Activated T-helper 2 cell treated with anti-CD3 and anti-CD28 coated beads, Interferon-gamma antibody, Interleukin-2, Interleukin-4, amounts not matched to agents 10 μg/mL and 5 μg/mL and 100 μg/mL, durations not matched to agents 14 hours and 24 hours and 36 hours (primary cell): ENCODE results near the gene TM9SF4. TPM values are rescaled to one million over a fixed set of nuclear protein-coding genes. Genes with fewer than 3 reads are reported as not detected.
"Not testable (repeated sequence)": the region's sequence is repeated elsewhere in the genome, so short reads cannot be mapped to it uniquely, and the experiment has no call there.

Source experiments
- DNase-seq: peaks from one replicate; pipeline ENCODE4 v3.0.0; 2021; ENCODE audit warnings: low spot score
- H3K27ac Mint-ChIP-seq: one replicate; pipeline ENCODE4 v1.8.0; 2021; ENCODE audit warnings: mixed read lengths
- H3K27me3 Mint-ChIP-seq: one replicate; pipeline ENCODE4 v1.8.0; 2021; ENCODE audit warnings: low read depth, mixed read lengths
- H3K36me3 Mint-ChIP-seq: one replicate; pipeline ENCODE4 v1.8.0; 2021; ENCODE audit warnings: low read depth, mixed read lengths
- H3K4me1 Mint-ChIP-seq: one replicate; pipeline ENCODE4 v1.8.0; 2021; ENCODE audit warnings: low read depth, mixed read lengths
- H3K4me3 Mint-ChIP-seq: one replicate; pipeline ENCODE4 v1.8.0; 2021; ENCODE audit warnings: low read depth, mild to moderate bottlenecking, moderate library complexity, mixed read lengths
- H3K9me3 Mint-ChIP-seq: one replicate; pipeline ENCODE4 v1.8.0; 2021; ENCODE audit warnings: mixed read lengths
- intact Hi-C: fragments of 100-400 bp; cut with micrococcal nuclease; formaldehyde crosslinking; loops from one replicate; pipeline ENCODE4 v1.15.1; 2023
- total RNA-seq: library from RNA; stranded (reverse); gene quantifications from 2 replicates; pipeline ENCODE4 v1.2.3, GENCODE V29; 2022

The TM9SF4 gene
- total RNA-seq, 1 donor from 2014 or later, result 47.7 TPM

GRCh38 chr20:32158351-32158750 is 48.8 kb downstream of the TM9SF4 start:
- no peak overlapping the region for H3K27ac Mint-ChIP-seq
- intact Hi-C loops, result no loop called here

GRCh38 chr20:32158943-32159660 is 49.6 kb downstream of the TM9SF4 start:
- Mint-ChIP-seq H3K27ac (no peak overlapping the region), H3K36me3 (peaks cover 60% of the 10 kb centered on the region), H3K9me3 (no peaks in the 10 kb centered on the region), H3K4me1 (peaks cover 3% of the 10 kb centered on the region), H3K4me3 (no peak overlapping the region), H3K27me3 (no peaks in the 10 kb centered on the region)
- intact Hi-C loops, result no loop called here
- DNase-seq, result no peak

More at GRCh38 chr20:32158351-32158750, 48.8 kb downstream of the TM9SF4 start:
- Mint-ChIP-seq H3K4me1 (peaks cover 3% of the 10 kb centered on the region), H3K4me3 (no peak overlapping the region), H3K9me3 (no peaks in the 10 kb centered on the region), H3K36me3 (peaks cover 56% of the 10 kb centered on the region), H3K27me3 (no peaks in the 10 kb centered on the region)
- DNase-seq, result no peak

GRCh38 chr20:32159766-32160221 is 50.3 kb downstream of the TM9SF4 start:
- intact Hi-C loops, result no loop called here
- Mint-ChIP-seq H3K27me3 (no peaks in the 10 kb centered on the region), H3K9me3 (no peaks in the 10 kb centered on the region), H3K27ac (no peak overlapping the region), H3K4me1 (peaks cover 3% of the 10 kb centered on the region), H3K4me3 (no peak overlapping the region), H3K36me3 (peaks cover 65% of the 10 kb centered on the region)
- no peak for DNase-seq

- intact Hi-C loops, result no loop called here
- Mint-ChIP-seq H3K4me3 (no peak overlapping the region), H3K9me3 (no peaks in the 10 kb centered on the region), H3K27ac (no peak overlapping the region), H3K27me3 (no peaks in the 10 kb centered on the region), H3K4me1 (no peaks in the 10 kb centered on the region), H3K36me3 (peaks cover 64% of the 10 kb centered on the region)
- no peak for DNase-seq
These were observed 50.8 kb downstream of the TM9SF4 start for GRCh38 chr20:32160341-32160740.

- no peak overlapping the region for H3K4me3 Mint-ChIP-seq
- H3K27me3 Mint-ChIP-seq, result no peaks in the 10 kb centered on the region
- DNase-seq, result no peak
- no peaks in the 10 kb centered on the region for H3K9me3 Mint-ChIP-seq
- no peaks in the 10 kb centered on the region for H3K4me1 Mint-ChIP-seq
- H3K27ac Mint-ChIP-seq, result no peak overlapping the region
- intact Hi-C loops, result no loop called here
- H3K36me3 Mint-ChIP-seq, result peaks cover 70% of the 10 kb centered on the region
These were observed 52.8 kb downstream of the TM9SF4 start for GRCh38 chr20:32162351-32162750.

GRCh38 chr20:32163951-32164350 is 54.4 kb downstream of the TM9SF4 start:
- intact Hi-C loops, result no loop called here
- H3K27me3 Mint-ChIP-seq, result no peaks in the 10 kb centered on the region
- H3K9me3 Mint-ChIP-seq, result no peaks in the 10 kb centered on the region
- no peak for DNase-seq
- peaks cover 60% of the 10 kb centered on the region for H3K36me3 Mint-ChIP-seq
- H3K4me1 Mint-ChIP-seq, result no peaks in the 10 kb centered on the region
- H3K4me3 Mint-ChIP-seq, result no peak overlapping the region
- H3K27ac Mint-ChIP-seq, result no peak overlapping the region

GRCh38 chr20:32164984-32165735 is 55.6 kb downstream of the TM9SF4 start:
- H3K27ac Mint-ChIP-seq, result no peak overlapping the region

GRCh38 chr20:32165836-32166545 is 56.5 kb downstream of the TM9SF4 start:
- H3K4me3 Mint-ChIP-seq, result no peak overlapping the region
- H3K27me3 Mint-ChIP-seq, result no peaks in the 10 kb centered on the region
- intact Hi-C loops, result no loop called here
- H3K36me3 Mint-ChIP-seq, result peaks cover 46% of the 10 kb centered on the region
- H3K9me3 Mint-ChIP-seq, result no peaks in the 10 kb centered on the region
- no peak for DNase-seq
- no peaks in the 10 kb centered on the region for H3K4me1 Mint-ChIP-seq
- no peak overlapping the region for H3K27ac Mint-ChIP-seq

More at GRCh38 chr20:32164984-32165735, 55.6 kb downstream of the TM9SF4 start:
- Mint-ChIP-seq H3K27me3 (no peaks in the 10 kb centered on the region), H3K4me3 (no peak overlapping the region), H3K9me3 (no peaks in the 10 kb centered on the region), H3K4me1 (no peaks in the 10 kb centered on the region), H3K36me3 (peaks cover 52% of the 10 kb centered on the region)
- intact Hi-C loops, result no loop called here
- no peak for DNase-seq

- intact Hi-C loops, result no loop called here
- Mint-ChIP-seq H3K9me3 (no peaks in the 10 kb centered on the region), H3K4me1 (no peaks in the 10 kb centered on the region)
These were observed 58.0 kb downstream of the TM9SF4 start for GRCh38 chr20:32167552-32167951.

GRCh38 chr20:32168184-32168910 is 58.8 kb downstream of the TM9SF4 start:
- Mint-ChIP-seq H3K27me3 (no peaks in the 10 kb centered on the region), H3K9me3 (no peaks in the 10 kb centered on the region), H3K36me3 (peaks cover 28% of the 10 kb centered on the region), H3K27ac (no peak overlapping the region), H3K4me1 (no peaks in the 10 kb centered on the region), H3K4me3 (no peak overlapping the region)
- intact Hi-C loops, result no loop called here
- no peak for DNase-seq

More at GRCh38 chr20:32167552-32167951, 58.0 kb downstream of the TM9SF4 start:
- Mint-ChIP-seq H3K36me3 (peaks cover 30% of the 10 kb centered on the region), H3K4me3 (no peak overlapping the region), H3K27me3 (no peaks in the 10 kb centered on the region), H3K27ac (no peak overlapping the region)
- no peak for DNase-seq

GRCh38 chr20:32177696-32178095 is 68.2 kb downstream of the TM9SF4 start:
- H3K36me3 Mint-ChIP-seq, H3K4me1 Mint-ChIP-seq, H3K27me3 Mint-ChIP-seq, intact Hi-C loops, DNase-seq, H3K27ac Mint-ChIP-seq, H3K4me3 Mint-ChIP-seq, H3K9me3 Mint-ChIP-seq: not testable (repeated sequence)

- Mint-ChIP-seq H3K36me3 (no peaks in the 10 kb centered on the region), H3K4me3 (no peak overlapping the region), H3K27ac (no peak overlapping the region), H3K27me3 (no peaks in the 10 kb centered on the region), H3K9me3 (no peaks in the 10 kb centered on the region), H3K4me1 (peaks cover 1% of the 10 kb centered on the region)
- no peak for DNase-seq
- intact Hi-C loops, result no loop called here
These were observed 70.0 kb downstream of the TM9SF4 start for GRCh38 chr20:32179515-32179914.
